T-helper 17 cell (primary cell): ENCODE results near the gene PLCE1. TPM values are rescaled to one million over a fixed set of nuclear protein-coding genes. Genes with fewer than 3 reads are reported as not detected.
"Not testable (repeated sequence)": the region's sequence is repeated elsewhere in the genome, so short reads cannot be mapped to it uniquely, and the experiment has no call there.

Experiments
- ATAC-seq: fragments of 150-1000 bp; cut with Tn5 transposase; 2 replicates; pipeline ENCODE4 v1.10.0; 2021; ENCODE audit warnings: mild to moderate bottlenecking, moderate library complexity
- DNase-seq, 3 donors: peaks; one replicate each; pipeline versions ENCODE4 v3.0.0 to v3.0.0-alpha.2; 2020 to 2021
- H3K9me3 ChIP-seq: one replicate; pipeline ENCODE4 v1.7.0; 2013; ENCODE audit warnings: low read length, mild to moderate bottlenecking; ENCODE audit not compliant: control insufficient read depth, poor library complexity, severe bottlenecking
- H3K27ac Mint-ChIP-seq: one replicate; pipeline ENCODE4 v1.8.0; 2022; ENCODE audit warnings: mild to moderate bottlenecking, moderate library complexity, mixed read lengths
- H3K27me3 Mint-ChIP-seq: one replicate; pipeline ENCODE4 v1.8.0; 2022; ENCODE audit warnings: mixed read lengths
- H3K36me3 Mint-ChIP-seq: one replicate; pipeline ENCODE4 v1.8.0; 2022; ENCODE audit warnings: low read depth, mixed read lengths
- H3K4me1 Mint-ChIP-seq: one replicate; pipeline ENCODE4 v1.8.0; 2022; ENCODE audit warnings: mild to moderate bottlenecking, mixed read lengths
- H3K4me3 Mint-ChIP-seq: one replicate; pipeline ENCODE4 v1.8.0; 2022; ENCODE audit warnings: mild to moderate bottlenecking, moderate library complexity, mixed read lengths
- total RNA-seq, 4 donors: library from RNA in 2 of 4; stranded (reverse) in 2 of 4; gene quantifications; one replicate each; pipeline ENCODE4 v1.2.3 and lab custom pipeline; 2022 to 2026

The PLCE1 gene
- total RNA-seq, 2 donors from 2014 or later: 0.05 TPM; not detected in 1

GRCh38 chr10:93970433-93971010 lies 23.2 kb upstream of the PLCE1 start:
- ATAC-seq, H3K27ac Mint-ChIP-seq, DNase-seq, H3K4me3 Mint-ChIP-seq, H3K27me3 Mint-ChIP-seq, H3K36me3 Mint-ChIP-seq, H3K9me3 ChIP-seq, H3K4me1 Mint-ChIP-seq: not testable (repeated sequence)

DNA sequence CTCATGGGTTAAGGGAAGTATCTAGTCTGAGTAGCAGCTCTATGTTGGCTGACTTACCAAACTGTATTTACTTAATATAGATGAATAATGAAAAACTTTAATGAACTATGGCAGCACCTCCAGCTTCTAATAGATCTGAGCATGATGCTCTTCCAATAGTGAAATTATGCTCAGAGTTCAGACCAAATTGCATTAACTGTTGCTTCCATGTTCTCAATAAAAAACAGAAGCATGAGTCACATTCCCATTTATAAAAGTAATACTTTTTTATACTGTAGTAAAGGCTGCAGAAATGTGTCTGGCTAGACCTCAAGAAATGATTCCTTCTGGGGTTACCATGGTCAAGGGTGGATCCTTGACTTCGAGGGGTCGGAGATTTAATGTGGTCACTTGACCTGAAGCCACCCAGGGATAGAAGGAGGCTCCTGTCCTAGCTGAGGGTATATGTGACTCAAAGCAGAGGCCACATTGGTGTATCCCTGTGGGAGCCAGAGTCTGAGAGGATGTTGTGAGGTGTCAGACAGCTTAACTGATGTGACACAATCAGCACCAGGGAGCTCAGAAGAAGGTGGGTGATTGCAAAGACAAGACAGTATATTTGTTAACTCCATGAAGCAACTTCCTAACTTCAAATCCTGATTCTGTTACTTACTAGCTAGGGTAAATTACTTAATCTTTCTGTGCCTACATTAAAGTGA lies 19.8 kb upstream of the PLCE1 start:
- H3K9me3 ChIP-seq: no peaks in the 10 kb centered on the region
- ATAC-seq (no peak), DNase-seq (no peak)
- Mint-ChIP-seq H3K27me3 (peaks cover 6% of the 10 kb centered on the region), H3K27ac (no peak overlapping the region), H3K4me3 (no peak overlapping the region), H3K4me1 (no peaks in the 10 kb centered on the region), H3K36me3 (no peaks in the 10 kb centered on the region)

DNA sequence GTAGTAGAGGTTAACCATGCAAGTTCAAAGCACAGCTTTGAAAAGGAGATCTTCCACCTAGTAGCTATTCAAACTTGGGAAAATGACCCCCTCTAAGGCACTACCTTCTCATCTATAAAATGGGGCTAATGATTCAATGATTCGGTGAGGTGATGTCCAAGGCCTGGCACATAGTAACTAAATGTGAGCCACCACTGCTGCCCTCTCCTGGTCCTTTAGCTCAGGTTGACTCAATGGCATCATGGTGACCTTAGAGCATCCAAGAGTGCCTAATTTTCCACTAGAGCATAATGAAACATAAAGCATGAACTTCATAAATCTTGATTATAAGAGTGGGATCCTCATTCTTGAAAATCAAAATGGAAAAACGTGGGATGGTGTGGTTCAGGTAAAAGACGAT lies 16.3 kb upstream of the PLCE1 start:
- no peaks in the 10 kb centered on the region for H3K36me3 Mint-ChIP-seq
- ATAC-seq: no peak
- H3K27ac Mint-ChIP-seq: no peak overlapping the region
- H3K4me1 Mint-ChIP-seq: no peaks in the 10 kb centered on the region
- H3K27me3 Mint-ChIP-seq: peaks cover 23% of the 10 kb centered on the region
- no peak for DNase-seq
- H3K9me3 ChIP-seq: no peaks in the 10 kb centered on the region
- H3K4me3 Mint-ChIP-seq: no peak overlapping the region

DNA sequence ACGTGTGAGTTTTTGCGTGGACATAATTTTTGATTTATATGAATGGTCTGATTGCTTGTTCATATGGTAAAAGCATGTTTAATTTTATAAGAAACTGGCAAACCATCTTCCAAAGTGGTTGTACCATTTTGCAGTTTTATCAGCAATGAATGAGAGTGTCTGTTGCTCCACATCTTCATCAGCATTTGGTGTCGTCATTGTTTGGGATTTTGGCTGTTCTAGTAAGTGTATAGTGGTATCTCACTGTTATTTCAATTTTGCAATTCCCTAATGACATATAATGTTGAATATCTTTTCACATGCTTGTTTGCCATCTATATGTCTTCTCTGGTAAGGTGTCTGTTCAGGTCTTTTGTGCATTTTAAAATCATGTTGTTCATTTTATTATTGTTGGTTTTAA lies 13.2 kb upstream of the PLCE1 start:
- Mint-ChIP-seq H3K4me3 (no peak overlapping the region), H3K27me3 (peaks cover 24% of the 10 kb centered on the region), H3K4me1 (no peaks in the 10 kb centered on the region), H3K27ac (no peak overlapping the region), H3K36me3 (no peaks in the 10 kb centered on the region)
- no peak for ATAC-seq
- DNase-seq: no peak
- H3K9me3 ChIP-seq: no peaks in the 10 kb centered on the region

DNA sequence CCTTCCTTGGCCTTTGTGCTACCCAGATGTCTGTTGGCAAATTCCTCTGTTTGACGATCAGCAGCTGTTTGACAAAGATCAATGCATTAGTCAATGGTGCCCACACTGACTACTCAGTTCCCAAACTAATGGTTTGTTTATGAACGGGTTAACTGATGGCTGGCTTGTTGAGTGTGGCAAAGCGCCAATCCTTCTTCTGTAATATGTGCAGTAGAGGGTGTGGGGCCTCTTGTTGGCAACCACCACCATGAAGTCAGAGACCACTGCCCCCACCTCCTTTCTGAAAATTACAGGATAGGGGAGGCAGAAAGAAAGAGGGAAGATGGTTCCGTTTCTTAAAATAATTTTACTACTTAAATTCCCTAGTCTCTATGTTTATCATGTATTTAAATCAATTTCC lies 2.6 kb upstream of the PLCE1 start:
- no peaks in the 10 kb centered on the region for H3K9me3 ChIP-seq
- Mint-ChIP-seq H3K36me3 (peaks cover 3% of the 10 kb centered on the region), H3K4me1 (peaks cover 3% of the 10 kb centered on the region), H3K27me3 (peaks cover 45% of the 10 kb centered on the region), H3K27ac (no peak overlapping the region), H3K4me3 (no peak overlapping the region)
- no peak for ATAC-seq
- DNase-seq: no peak

- peaks cover 3% of the 10 kb centered on the region for H3K4me1 Mint-ChIP-seq
- H3K9me3 ChIP-seq: no peaks in the 10 kb centered on the region
- H3K4me3 Mint-ChIP-seq: no peak overlapping the region
- ATAC-seq (no peak), DNase-seq (no peak)
- peaks cover 51% of the 10 kb centered on the region for H3K27me3 Mint-ChIP-seq
- H3K36me3 Mint-ChIP-seq: peaks cover 3% of the 10 kb centered on the region
- H3K27ac Mint-ChIP-seq: no peak overlapping the region
Measured at GRCh38 chr10:93991596-93992284, 2.0 kb upstream of the PLCE1 start.

DNA sequence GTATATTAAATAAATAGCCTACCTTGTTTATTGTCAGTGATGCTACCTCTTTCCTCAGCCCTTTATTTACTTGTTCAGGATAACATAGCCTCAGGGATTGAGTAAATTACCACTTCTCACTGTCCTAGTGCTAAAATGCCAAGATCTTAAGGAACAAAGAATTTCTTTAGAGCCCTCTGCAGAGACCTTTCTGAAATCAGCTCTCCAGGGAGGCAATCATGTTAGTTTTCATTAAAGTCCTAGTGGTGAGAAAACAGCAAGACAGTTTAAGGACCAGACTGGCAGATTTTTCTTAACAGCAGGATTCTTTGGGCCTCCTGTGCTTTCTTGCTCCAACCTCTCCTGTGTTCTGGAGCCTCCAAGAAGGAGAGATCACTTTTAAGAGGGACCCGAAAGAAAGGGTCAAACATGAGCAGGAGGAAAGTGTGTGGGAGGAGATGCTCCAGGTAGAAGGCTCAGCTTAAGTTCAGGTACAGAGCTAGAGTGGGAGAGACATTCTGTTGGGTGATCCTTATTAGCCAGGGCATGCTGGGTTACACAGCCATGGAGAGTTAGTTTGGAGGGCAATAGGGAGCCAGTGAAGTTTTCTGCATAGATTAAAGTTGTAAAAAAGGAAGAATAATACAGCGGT lies 1.2 kb upstream of the PLCE1 start:
- H3K36me3 Mint-ChIP-seq: peaks cover 3% of the 10 kb centered on the region
- peaks cover 51% of the 10 kb centered on the region for H3K27me3 Mint-ChIP-seq
- H3K4me3 Mint-ChIP-seq: peak overlapping the region; percentile 60
- ATAC-seq: no peak
- peaks cover 3% of the 10 kb centered on the region for H3K4me1 Mint-ChIP-seq
- no peak for DNase-seq
- H3K9me3 ChIP-seq: no peaks in the 10 kb centered on the region
- H3K27ac Mint-ChIP-seq: no peak overlapping the region

DNA sequence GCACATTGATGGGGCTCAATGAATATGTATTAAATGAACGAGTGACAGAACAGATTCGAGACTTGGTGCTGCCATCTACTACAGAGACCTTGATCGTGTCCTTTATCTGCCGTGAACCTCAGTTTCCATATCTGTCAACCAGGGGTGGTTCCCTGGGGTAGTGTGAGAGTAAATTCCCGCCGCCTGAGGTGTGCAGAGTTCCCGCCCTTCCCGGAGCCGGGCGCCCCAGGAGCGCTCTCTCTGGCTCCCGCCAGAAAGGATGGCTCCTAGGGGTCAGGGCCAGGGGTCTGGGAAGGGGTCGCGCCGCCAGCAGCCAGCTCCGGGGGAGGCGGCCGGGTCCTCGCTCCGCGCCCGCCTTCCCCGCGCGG lies 333 bp upstream of the PLCE1 start:
- H3K27ac Mint-ChIP-seq: no peak overlapping the region
- H3K4me1 Mint-ChIP-seq: peaks cover 3% of the 10 kb centered on the region
- peaks cover 3% of the 10 kb centered on the region for H3K36me3 Mint-ChIP-seq
- DNase-seq (no peak), ATAC-seq (no peak)
- H3K4me3 Mint-ChIP-seq: peak overlapping the region; percentile 60
- H3K27me3 Mint-ChIP-seq: peaks cover 60% of the 10 kb centered on the region
- no peaks in the 10 kb centered on the region for H3K9me3 ChIP-seq

- no peak for ATAC-seq
- no peak for DNase-seq
- H3K27ac Mint-ChIP-seq: no peak overlapping the region
- H3K4me3 Mint-ChIP-seq: peak overlapping the region; percentile 39
- peaks cover 65% of the 10 kb centered on the region for H3K27me3 Mint-ChIP-seq
- peaks cover 3% of the 10 kb centered on the region for H3K4me1 Mint-ChIP-seq
- H3K36me3 Mint-ChIP-seq: peaks cover 3% of the 10 kb centered on the region
- no peaks in the 10 kb centered on the region for H3K9me3 ChIP-seq
Measured at GRCh38 chr10:93994438-93994801, 689 bp downstream of the PLCE1 start.

- H3K27me3 Mint-ChIP-seq: peaks cover 73% of the 10 kb centered on the region
- no peak overlapping the region for H3K4me3 Mint-ChIP-seq
- DNase-seq: no peak
- no peaks in the 10 kb centered on the region for H3K9me3 ChIP-seq
- ATAC-seq: no peak
- peaks cover 3% of the 10 kb centered on the region for H3K36me3 Mint-ChIP-seq
- H3K4me1 Mint-ChIP-seq: peaks cover 3% of the 10 kb centered on the region
- H3K27ac Mint-ChIP-seq: no peak overlapping the region
Measured at GRCh38 chr10:93995182-93995581, 1.5 kb downstream of the PLCE1 start.

- no peak overlapping the region for H3K4me3 Mint-ChIP-seq
Measured at GRCh38 chr10:93995598-93996271, 2.0 kb downstream of the PLCE1 start.

GRCh38 chr10:93996551-93996950 lies 2.8 kb downstream of the PLCE1 start:
- DNase-seq (no peak), ATAC-seq (no peak)
- no peaks in the 10 kb centered on the region for H3K9me3 ChIP-seq
- Mint-ChIP-seq H3K27me3 (peaks cover 74% of the 10 kb centered on the region), H3K27ac (no peak overlapping the region), H3K36me3 (peaks cover 3% of the 10 kb centered on the region), H3K4me3 (no peak overlapping the region), H3K4me1 (peaks cover 3% of the 10 kb centered on the region)

More at GRCh38 chr10:93995598-93996271, 2.0 kb downstream of the PLCE1 start:
- peaks cover 3% of the 10 kb centered on the region for H3K4me1 Mint-ChIP-seq
- ATAC-seq (no peak), DNase-seq (no peak)
- no peaks in the 10 kb centered on the region for H3K9me3 ChIP-seq
- peaks cover 3% of the 10 kb centered on the region for H3K36me3 Mint-ChIP-seq
- no peak overlapping the region for H3K27ac Mint-ChIP-seq
- peaks cover 72% of the 10 kb centered on the region for H3K27me3 Mint-ChIP-seq

DNA sequence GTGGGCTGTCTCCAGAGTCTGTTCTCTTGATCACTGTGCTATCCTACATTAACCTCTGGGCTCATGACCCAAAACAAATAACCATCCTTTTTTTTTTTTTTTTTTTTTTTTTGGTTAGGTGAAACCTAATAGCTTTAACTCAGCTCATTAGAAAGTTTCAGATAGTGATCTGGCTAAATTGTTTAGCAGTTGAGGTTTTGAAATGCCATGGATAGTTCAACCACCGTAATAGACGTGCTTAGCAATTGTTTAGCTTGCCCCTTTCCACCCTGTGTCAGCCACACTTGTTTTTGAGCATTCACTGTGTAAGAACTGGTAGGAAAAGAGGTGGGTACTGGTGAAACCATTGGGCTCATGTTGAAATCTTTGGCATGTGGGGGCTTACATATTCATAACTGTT lies 3.8 kb downstream of the PLCE1 start:
- Mint-ChIP-seq H3K27ac (no peak overlapping the region), H3K27me3 (peaks cover 71% of the 10 kb centered on the region), H3K36me3 (peaks cover 3% of the 10 kb centered on the region), H3K4me3 (no peak overlapping the region), H3K4me1 (peaks cover 3% of the 10 kb centered on the region)
- DNase-seq (no peak), ATAC-seq (no peak)
- H3K9me3 ChIP-seq: no peaks in the 10 kb centered on the region
